Endothelial cell of umbilical vein (primary cell): Measurements from ENCODE around the gene TPBG.

Source experiments
- EZH2 ChIP-seq: IDR thresholded peaks from 2 replicates; pipeline ENCODE4 v1.6.1; 2012; ENCODE audit warnings: borderline replicate concordance, low read depth, mild to moderate bottlenecking, moderate library complexity, low read length, inconsistent platforms; ENCODE audit not compliant: severe bottlenecking
- FOS ChIP-seq: IDR thresholded peaks from 2 replicates; pipeline ENCODE4 v1.6.1; 2011; ENCODE audit warnings: mild to moderate bottlenecking, low read length, moderate library complexity, borderline replicate concordance; ENCODE audit not compliant: insufficient read depth
- JUN ChIP-seq: IDR thresholded peaks from 2 replicates; pipeline ENCODE4 v1.6.1; 2011; ENCODE audit warnings: borderline replicate concordance, low read depth; ENCODE audit not compliant: insufficient read length, insufficient read depth
- MYC ChIP-seq: IDR thresholded peaks from one replicate; pipeline ENCODE4 v1.6.1; 2011; ENCODE audit warnings: mild to moderate bottlenecking, low read depth, low read length
- POLR2A ChIP-seq: IDR thresholded peaks from 2 replicates; pipeline ENCODE4 v1.6.1; 2012; ENCODE audit warnings: low read depth, mild to moderate bottlenecking, control low read depth, low read length
- POLR2AphosphoS5 ChIP-seq: IDR thresholded peaks from 2 replicates; pipeline ENCODE4 v1.6.1; 2012; ENCODE audit warnings: low read depth, mild to moderate bottlenecking, control low read depth, low read length, moderate library complexity; ENCODE audit not compliant: insufficient read depth
- TF ChIP-seq, protein P1 (sequence below), 2 donors: IDR thresholded peaks; 1 replicate in 1 of 2; 2 replicates in 1 of 2; pipeline ENCODE4 v1.5.1; 2011; ENCODE audit warnings: low read length in 2 of 2, mild to moderate bottlenecking in 2 of 2, moderate library complexity in 2 of 2, control low read depth in 1 of 2, inconsistent platforms in 1 of 2, low read depth in 1 of 2; ENCODE audit not compliant: insufficient read depth in 1 of 2; ENCODE audit errors: extremely low read depth in 1 of 2
- TF ChIP-seq, protein P2 (sequence below): IDR thresholded peaks from 2 replicates; pipeline ENCODE4 v1.6.1; 2011; ENCODE audit not compliant: insufficient read depth, insufficient read length

DNA sequence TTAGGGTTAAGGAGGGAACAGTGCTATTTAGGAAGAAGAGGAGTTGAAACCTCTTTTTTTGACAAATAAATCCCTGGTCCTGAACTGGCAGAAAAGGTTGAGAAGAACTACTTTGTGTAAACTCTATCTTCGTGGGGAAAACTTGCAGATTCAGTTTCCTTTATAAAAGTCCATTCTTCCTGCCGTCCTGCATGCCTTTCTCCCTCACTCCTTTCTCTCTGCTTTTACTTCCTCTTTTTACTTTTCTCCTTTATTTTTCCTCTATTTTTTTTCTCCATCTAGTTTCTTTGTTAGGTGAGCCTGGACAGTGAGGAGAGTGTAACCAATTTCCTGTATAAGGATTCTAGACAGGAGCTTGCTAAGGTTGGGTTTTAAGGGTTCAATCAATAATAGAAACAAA lies 52.7 kb downstream of the TPBG start:
- TF ChIP-seq, protein P1, sequence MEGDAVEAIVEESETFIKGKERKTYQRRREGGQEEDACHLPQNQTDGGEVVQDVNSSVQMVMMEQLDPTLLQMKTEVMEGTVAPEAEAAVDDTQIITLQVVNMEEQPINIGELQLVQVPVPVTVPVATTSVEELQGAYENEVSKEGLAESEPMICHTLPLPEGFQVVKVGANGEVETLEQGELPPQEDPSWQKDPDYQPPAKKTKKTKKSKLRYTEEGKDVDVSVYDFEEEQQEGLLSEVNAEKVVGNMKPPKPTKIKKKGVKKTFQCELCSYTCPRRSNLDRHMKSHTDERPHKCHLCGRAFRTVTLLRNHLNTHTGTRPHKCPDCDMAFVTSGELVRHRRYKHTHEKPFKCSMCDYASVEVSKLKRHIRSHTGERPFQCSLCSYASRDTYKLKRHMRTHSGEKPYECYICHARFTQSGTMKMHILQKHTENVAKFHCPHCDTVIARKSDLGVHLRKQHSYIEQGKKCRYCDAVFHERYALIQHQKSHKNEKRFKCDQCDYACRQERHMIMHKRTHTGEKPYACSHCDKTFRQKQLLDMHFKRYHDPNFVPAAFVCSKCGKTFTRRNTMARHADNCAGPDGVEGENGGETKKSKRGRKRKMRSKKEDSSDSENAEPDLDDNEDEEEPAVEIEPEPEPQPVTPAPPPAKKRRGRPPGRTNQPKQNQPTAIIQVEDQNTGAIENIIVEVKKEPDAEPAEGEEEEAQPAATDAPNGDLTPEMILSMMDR (IDR thresholded peaks at IDR 0.05; ENCODE audit: extremely low read depth in 1 of 2, insufficient read depth in 1 of 2, low read depth in 1 of 2, low read length in 2 of 2): no peak
- TF ChIP-seq, protein P2, sequence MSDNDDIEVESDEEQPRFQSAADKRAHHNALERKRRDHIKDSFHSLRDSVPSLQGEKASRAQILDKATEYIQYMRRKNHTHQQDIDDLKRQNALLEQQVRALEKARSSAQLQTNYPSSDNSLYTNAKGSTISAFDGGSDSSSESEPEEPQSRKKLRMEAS: no peak
- TF ChIP-seq POLR2A (no peak), JUN (no peak), EZH2 (no peak), MYC (no peak), POLR2AphosphoS5 (no peak), FOS (no peak)
